Cardiac muscle cell (in vitro differentiated cells and primary cell): ENCODE results near the gene HSPA12B. TPM values are rescaled to one million over a fixed set of nuclear protein-coding genes. Genes with fewer than 3 reads are reported as not detected.

ENCODE experiments used
- DNase-seq, 2 donors: peaks; one replicate each; pipeline versions ENCODE4 v3.0.0 to v3.0.0-alpha.2; 2010 to 2017; ENCODE audit warnings: low read depth in 1 of 2, low spot score in 1 of 2
- H3K27ac ChIP-seq: fragments of 200-600 bp; sonication (generic); 2 replicates; pipeline ENCODE4 v1.5.1; 2016
- H3K27me3 ChIP-seq: fragments of 200-600 bp; sonication (generic); 2 replicates; pipeline ENCODE4 v1.6.0; 2016; ENCODE audit warnings: control low read depth
- H3K36me3 ChIP-seq: fragments of 200-600 bp; sonication (generic); 2 replicates; pipeline ENCODE4 v1.5.1; 2016; ENCODE audit warnings: control low read depth
- H3K4me1 ChIP-seq: fragments of 200-600 bp; sonication (generic); 2 replicates; pipeline ENCODE4 v1.8.1; 2017; ENCODE audit warnings: low read depth, mild to moderate bottlenecking, mixed run types
- H3K4me3 ChIP-seq: fragments of 200-600 bp; sonication (generic); 2 replicates; pipeline ENCODE4 v1.5.1; 2016; ENCODE audit warnings: mild to moderate bottlenecking
- H3K9me3 ChIP-seq: fragments of 200-600 bp; sonication (generic); 2 replicates; pipeline ENCODE4 v1.5.1; 2017; ENCODE audit warnings: low read depth, mild to moderate bottlenecking, control low read depth
- CTCF ChIP-seq: IDR thresholded peaks from 2 replicates; pipeline ENCODE4 v1.5.1; 2012; ENCODE audit warnings: low read depth, mild to moderate bottlenecking, low read length
- polyA plus RNA-seq: library from polyadenylated mRNA; unstranded; fragments of >200 nt; fragmentation: Nextera tagmentation; extraction: Ambion mirVana; gene quantifications from 2 replicates; pipeline ENCODE4 v1.2.1, GENCODE V29; 2016
- total RNA-seq: library from RNA; depleted of rRNA; stranded (reverse); fragments of >200 nt; gene quantifications from 2 replicates; pipeline ENCODE4 v1.2.3, GENCODE V29; 2016

HSPA12B gene
- total and polyA plus RNA-seq, 2 experiments from 2014 or later, result 0.92 TPM; not detected in 1

- H3K27me3 ChIP-seq, result peaks cover 6% of the 10 kb centered on the region
- H3K36me3 ChIP-seq, result no peaks in the 10 kb centered on the region
- H3K4me3 ChIP-seq, result no peak overlapping the region
- TF ChIP-seq CTCF, result no peak
- no peak overlapping the region for H3K27ac ChIP-seq
- H3K9me3 ChIP-seq, result no peaks in the 10 kb centered on the region
- H3K4me1 ChIP-seq, result no peaks in the 10 kb centered on the region
- DNase-seq, result no peak
Observed at GRCh38 chr20:3689978-3690377, 42.5 kb upstream of the HSPA12B start.

- Histone ChIP-seq H3K4me3 (no peak overlapping the region), H3K4me1 (no peaks in the 10 kb centered on the region), H3K27me3 (peaks cover 3% of the 10 kb centered on the region), H3K27ac (no peak overlapping the region), H3K9me3 (no peaks in the 10 kb centered on the region), H3K36me3 (no peaks in the 10 kb centered on the region)
- TF ChIP-seq CTCF, result no peak
- DNase-seq, result no peak
Observed at GRCh38 chr20:3690413-3690812, 42.1 kb upstream of the HSPA12B start.

- Histone ChIP-seq H3K36me3 (no peaks in the 10 kb centered on the region), H3K27me3 (peaks cover 3% of the 10 kb centered on the region), H3K4me1 (no peaks in the 10 kb centered on the region), H3K27ac (no peak overlapping the region), H3K9me3 (peaks cover 2% of the 10 kb centered on the region), H3K4me3 (no peak overlapping the region)
- DNase-seq, result no peak
- no peak for TF ChIP-seq CTCF
Observed at GRCh38 chr20:3691306-3691705, 41.2 kb upstream of the HSPA12B start.

- Histone ChIP-seq H3K4me1 (no peaks in the 10 kb centered on the region), H3K36me3 (no peaks in the 10 kb centered on the region), H3K9me3 (peaks cover 4% of the 10 kb centered on the region), H3K4me3 (no peak overlapping the region), H3K27ac (no peak overlapping the region), H3K27me3 (no peaks in the 10 kb centered on the region)
- DNase-seq, result no peak
- no peak for TF ChIP-seq CTCF
Observed at GRCh38 chr20:3691897-3692296, 40.6 kb upstream of the HSPA12B start.

- TF ChIP-seq CTCF, result no peak
- no peak overlapping the region for H3K27ac ChIP-seq
- H3K4me1 ChIP-seq, result no peaks in the 10 kb centered on the region
- H3K36me3 ChIP-seq, result no peaks in the 10 kb centered on the region
- DNase-seq, result no peak
- peaks cover 4% of the 10 kb centered on the region for H3K9me3 ChIP-seq
- H3K27me3 ChIP-seq, result no peaks in the 10 kb centered on the region
- H3K4me3 ChIP-seq, result no peak overlapping the region
Observed at GRCh38 chr20:3692706-3693294, 39.7 kb upstream of the HSPA12B start.
